A549 (cell line): ENCODE data around the gene MAPRE2. TPM values are rescaled to one million over a fixed set of nuclear protein-coding genes. Genes with fewer than 3 reads are reported as not detected.

Experiments
- ATAC-seq, 2 experiments: fragments of 200-7000 bp in 1 of 2; fragments of >200 bp in 1 of 2; cut with Nextera tagmentation in 1 of 2; cut with Tn5 transposase in 1 of 2; 3 replicates each; pipeline versions ENCODE4 v1.8.0 to v1.9.1; 2018 to 2020; ENCODE audit warnings: mild to moderate bottlenecking in 1 of 2, moderate library complexity in 1 of 2
- CTCF ChIA-PET: fragments of 300-600 bp; sonication (Branson Sonifier 250); formaldehyde crosslinking; extraction: SDS; loops from one replicate; lab custom pipeline; 2021; ENCODE audit warnings: antibody characterized with exemption, inconsistent platforms; lab: Yijun Ruan, JAX
- POLR2A ChIA-PET: fragments of 350-600 bp; formaldehyde crosslinking; extraction: SDS; loops from one replicate; lab custom pipeline; 2021; ENCODE audit warnings: antibody characterized with exemption, inconsistent platforms; lab: Yijun Ruan, JAX
- DNase-seq, 2 experiments: peaks; one replicate each; pipeline versions ENCODE4 v3.0.0 to v3.0.0-alpha.2; 2011 to 2016; ENCODE audit warnings: low read depth in 1 of 2, low spot score in 1 of 2
- FAIRE-seq: peaks from 2 replicates; lab custom pipeline; 2011; peaks lifted over from hg19 to GRCh38; lab: Jason Lieb, UNC
- H3K27ac ChIP-seq, 2 experiments: fragments of >200 bp; sonication (Bioruptor Twin); formaldehyde crosslinking; 3 replicates each; pipeline ENCODE4 v1.5.1; 2016 to 2017
- H3K4me1 ChIP-seq: fragments of >200 bp; sonication (Bioruptor Twin); formaldehyde crosslinking; 3 replicates; pipeline ENCODE4 v1.6.1; 2016
- H3K4me2 ChIP-seq: fragments of >200 bp; sonication (Bioruptor Twin); formaldehyde crosslinking; 3 replicates; pipeline ENCODE4 v1.6.1; 2016
- H3K4me3 ChIP-seq: fragments of >200 bp; sonication (Bioruptor Twin); formaldehyde crosslinking; 3 replicates; pipeline ENCODE4 v1.5.1; 2016
- H3K9me3 ChIP-seq: fragments of >200 bp; sonication (Bioruptor Twin); formaldehyde crosslinking; 3 replicates; pipeline ENCODE4 v1.6.1; 2016
- CEBPB ChIP-seq, 2 experiments: fragments of >200 bp in 1 of 2; sonication (Bioruptor Twin) in 1 of 2; formaldehyde crosslinking in 1 of 2; IDR thresholded peaks; 2 replicates each; pipeline ENCODE4 v1.6.1; 2012 to 2016
- CTCF ChIP-seq: fragments of >200 bp; sonication (Bioruptor Twin); formaldehyde crosslinking; IDR thresholded peaks from 3 replicates; pipeline ENCODE4 v1.5.1; 2016
- ELK1 ChIP-seq: fragments of 150-350 bp; IDR thresholded peaks from 2 replicates; pipeline ENCODE4 v1.6.1; 2014; ENCODE audit warnings: low read depth, mild to moderate bottlenecking, low read length
- GATA3 ChIP-seq: IDR thresholded peaks from 2 replicates; pipeline ENCODE4 v1.6.1; 2012; ENCODE audit warnings: borderline replicate concordance
- HDAC2 ChIP-seq: fragments of 200-600 bp; sonication (generic); IDR thresholded peaks from 2 replicates; pipeline ENCODE4 v1.6.1; 2016
- HMGXB4 ChIP-seq: fragments of 250-450 bp; sonication (Bioruptor Pico); IDR thresholded peaks from 2 replicates; pipeline ENCODE4 v1.5.0; 2021; ENCODE audit warnings: mild to moderate bottlenecking, moderate library complexity, borderline replicate concordance
- NFE2L2 ChIP-seq: fragments of 150-350 bp; conservative IDR thresholded peaks from 2 replicates; pipeline ENCODE4 v1.6.1; 2014; ENCODE audit warnings: low read length
- PHF8 ChIP-seq: fragments of 200-600 bp; sonication (generic); IDR thresholded peaks from 2 replicates; pipeline ENCODE4 v1.6.1; 2016; ENCODE audit warnings: low read depth, mild to moderate bottlenecking, antibody characterized with exemption, moderate library complexity, borderline replicate concordance
- RAD21 ChIP-seq, 2 experiments: fragments of >200 bp in 1 of 2; sonication (Bioruptor Twin) in 1 of 2; formaldehyde crosslinking in 1 of 2; IDR thresholded peaks in 1 of 2; conservative IDR thresholded peaks in 1 of 2; 2 replicates in 1 of 2; 3 replicates in 1 of 2; pipeline ENCODE4 v1.6.1; 2012 to 2018; ENCODE audit warnings: inconsistent platforms in 1 of 2
- USF2 ChIP-seq: fragments of 450-650 bp; IDR thresholded peaks from 2 replicates; pipeline ENCODE4 v1.6.1; 2014; ENCODE audit warnings: antibody characterized with exemption
- ZC3H11A ChIP-seq: fragments of 450-650 bp; IDR thresholded peaks from 2 replicates; pipeline ENCODE4 v1.6.1; 2014; ENCODE audit warnings: antibody characterized with exemption, mild to moderate bottlenecking
- ZNF302 ChIP-seq: fragments of 250-450 bp; sonication (Bioruptor Pico); IDR thresholded peaks from 2 replicates; pipeline ENCODE4 v1.9.0; 2021; ENCODE audit warnings: inconsistent platforms, mild to moderate bottlenecking, moderate library complexity
- ZSCAN20 ChIP-seq: fragments of 250-450 bp; sonication (Bioruptor Pico); IDR thresholded peaks from 2 replicates; pipeline ENCODE4 v1.8.0; 2022; ENCODE audit warnings: mild to moderate bottlenecking, moderate library complexity
- whole genome bisulfite sequencing: methylation state at CpG from one replicate; pipeline ENCODE4 v1.1.6; 2017; ENCODE audit errors: missing lambda C conversion rate; 5-methylcytosine and 5-hydroxymethylcytosine counted together
- polyA plus RNA-seq, 4 experiments: library from polyadenylated mRNA; depleted of rRNA in 3 of 4; stranded (reverse); fragments of >200 nt; fragmentation: RNase III in 1 of 4; extraction: RNeasy Plus Mini Kit Qiagen cat#74134 plus additional on column Dnase treatment in 1 of 4; gene quantifications; 2 replicates in 3 of 4; 3 replicates in 1 of 4; pipeline ENCODE4 v1.2.3, GENCODE V29; 2011 to 2017

MAPRE2 gene
- polyA plus RNA-seq, 2 of the 4 experiments (the other 2 are of a cell fraction) = 11.4 to 59.1 TPM

- no peak for TF ChIP-seq ZNF302
- TF ChIP-seq ZC3H11A = no peak
- Histone ChIP-seq H3K4me2 (no peak overlapping the region), H3K4me1 (no peaks in the 10 kb centered on the region), H3K27ac (no peak overlapping the region), H3K4me3 (no peak overlapping the region), H3K9me3 (no peaks in the 10 kb centered on the region)
- CTCF ChIA-PET = interaction anchor here (1.3 kb wide), 1 partner anchor 248 kb away, joined by 4 read pairs; no protein-coding TSS in a partner anchor
- no peak for DNase-seq
- ATAC-seq = no peak
- no peak for FAIRE-seq
- POLR2A ChIA-PET = no interaction called here
- WGBS = 86% methylated on average over 6 of the region's 7 CpGs
Measured at GRCh38 chr18:35128675-35129074, 87.5 kb downstream of the MAPRE2 start.

- no peak overlapping the region for H3K4me3 ChIP-seq
- no peak for ATAC-seq
- DNase-seq = no peak
- CTCF ChIA-PET = interaction anchor here (2.1 kb wide), 1 partner anchor 13 kb away, joined by 7 read pairs; no protein-coding TSS in a partner anchor
- no peak for FAIRE-seq
- H3K4me2 ChIP-seq = no peak overlapping the region
- H3K4me1 ChIP-seq = no peaks in the 10 kb centered on the region
- POLR2A ChIA-PET = interaction anchor here (0.7 kb wide), 1 partner anchor 89 kb away, joined by 3 read pairs; the partner anchor contains the start of gene MAPRE2
- H3K27ac ChIP-seq = no peak overlapping the region
- TF ChIP-seq USF2 (no peak), GATA3 (no peak), ZC3H11A (no peak), RAD21 (conservative IDR thresholded peaks at IDR 0.05 in 1 of 2, IDR thresholded peaks at IDR 0.05 in 1 of 2) (no peak), HDAC2 (no peak)
- H3K9me3 ChIP-seq = no peaks in the 10 kb centered on the region
Measured at GRCh38 chr18:35130236-35130635, 89.0 kb downstream of the MAPRE2 start.

- FAIRE-seq = no peak
- ATAC-seq = no peak
- CTCF ChIA-PET = interaction anchor here (0.9 to 2.1 kb wide), 2 partner anchors 12 to 14 kb away, joined by 3 to 7 read pairs; no protein-coding TSS in a partner anchor
- H3K27ac ChIP-seq = no peak overlapping the region
- DNase-seq = no peak
- H3K4me3 ChIP-seq = no peak overlapping the region
- H3K9me3 ChIP-seq = no peaks in the 10 kb centered on the region
- no peak for TF ChIP-seq HMGXB4 (CRISPR knock-in tag)
- no peak for TF ChIP-seq ELK1
- no peaks in the 10 kb centered on the region for H3K4me1 ChIP-seq
- POLR2A ChIA-PET = no interaction called here
- no peak overlapping the region for H3K4me2 ChIP-seq
- WGBS = 74% methylated on average over 7 of the region's 8 CpGs
Measured at GRCh38 chr18:35131387-35132020, 90.3 kb downstream of the MAPRE2 start.

- ATAC-seq (no peak), FAIRE-seq (no peak), DNase-seq (no peak)
- Histone ChIP-seq H3K27ac (no peak overlapping the region), H3K9me3 (no peaks in the 10 kb centered on the region), H3K4me1 (no peaks in the 10 kb centered on the region), H3K4me2 (no peak overlapping the region), H3K4me3 (no peak overlapping the region)
- no peak for TF ChIP-seq CEBPB (IDR thresholded peaks at IDR 0.05)
- no peak for TF ChIP-seq NFE2L2
- no peak for TF ChIP-seq USF2
- no peak for TF ChIP-seq CTCF
- no peak for TF ChIP-seq ZSCAN20 (CRISPR knock-in tag)
- TF ChIP-seq PHF8 = no peak
- ChIA-PET POLR2A (no interaction called here), CTCF (interaction anchor here (0.9 kb wide), 1 partner anchor 13 kb away, joined by 3 read pairs; no protein-coding TSS in a partner anchor)
- WGBS = 77% methylated on average over 10 of the region's 10 CpGs
Measured at GRCh38 chr18:35132021-35132902, 91.0 kb downstream of the MAPRE2 start.
